Neural cell (in vitro differentiated cells): Measurements from ENCODE around the gene RIPPLY1.

Experiments
- EP300 ChIP-seq: fragments of 450-650 bp; conservative IDR thresholded peaks from 2 replicates; pipeline ENCODE4 v1.6.1; 2014; ENCODE audit warnings: antibody characterized with exemption, mild to moderate bottlenecking, moderate library complexity; ENCODE audit not compliant: poor library complexity, severe bottlenecking
- EZH2 ChIP-seq: fragments of 200-600, 300-800 bp; shearing (Covaris generic), sonication (generic); IDR thresholded peaks from 2 replicates; pipeline ENCODE4 v1.6.1; 2014; ENCODE audit warnings: antibody characterized with exemption, low read length, borderline replicate concordance, mild to moderate bottlenecking; ENCODE audit not compliant: insufficient read depth, poor library complexity, severe bottlenecking
- MXI1 ChIP-seq: fragments of 450-650 bp; conservative IDR thresholded peaks from 2 replicates; pipeline ENCODE4 v1.6.1; 2014; ENCODE audit warnings: antibody characterized with exemption, mild to moderate bottlenecking; ENCODE audit not compliant: poor library complexity, severe bottlenecking
- POLR2AphosphoS5 ChIP-seq: IDR thresholded peaks from 2 replicates; pipeline ENCODE4 v1.6.1; 2012
- RAD21 ChIP-seq: fragments of 450-650 bp; conservative IDR thresholded peaks from 2 replicates; pipeline ENCODE4 v1.6.1; 2014; ENCODE audit warnings: antibody characterized with exemption, mild to moderate bottlenecking, moderate library complexity
- SMC3 ChIP-seq: fragments of 450-650 bp; conservative IDR thresholded peaks from 2 replicates; pipeline ENCODE4 v1.6.1; 2014; ENCODE audit warnings: antibody characterized with exemption, mild to moderate bottlenecking, moderate library complexity; ENCODE audit not compliant: poor library complexity
- TAF1 ChIP-seq: IDR thresholded peaks from 2 replicates; pipeline ENCODE4 v1.6.1; 2012; ENCODE audit warnings: low read depth
- TF ChIP-seq, protein P1 (sequence below): fragments of 450-650 bp; IDR thresholded peaks from 2 replicates; pipeline ENCODE4 v1.5.1; 2014; ENCODE audit warnings: antibody characterized with exemption, mild to moderate bottlenecking, moderate library complexity; ENCODE audit not compliant: poor library complexity, severe bottlenecking
- TF ChIP-seq, protein P2 (sequence below): IDR thresholded peaks from 2 replicates; pipeline ENCODE4 v1.6.1; 2012; ENCODE audit warnings: borderline replicate concordance

GRCh38 chrX:106921637-106922036 is 18.5 kb upstream of the RIPPLY1 start:
- TF ChIP-seq, protein P1, sequence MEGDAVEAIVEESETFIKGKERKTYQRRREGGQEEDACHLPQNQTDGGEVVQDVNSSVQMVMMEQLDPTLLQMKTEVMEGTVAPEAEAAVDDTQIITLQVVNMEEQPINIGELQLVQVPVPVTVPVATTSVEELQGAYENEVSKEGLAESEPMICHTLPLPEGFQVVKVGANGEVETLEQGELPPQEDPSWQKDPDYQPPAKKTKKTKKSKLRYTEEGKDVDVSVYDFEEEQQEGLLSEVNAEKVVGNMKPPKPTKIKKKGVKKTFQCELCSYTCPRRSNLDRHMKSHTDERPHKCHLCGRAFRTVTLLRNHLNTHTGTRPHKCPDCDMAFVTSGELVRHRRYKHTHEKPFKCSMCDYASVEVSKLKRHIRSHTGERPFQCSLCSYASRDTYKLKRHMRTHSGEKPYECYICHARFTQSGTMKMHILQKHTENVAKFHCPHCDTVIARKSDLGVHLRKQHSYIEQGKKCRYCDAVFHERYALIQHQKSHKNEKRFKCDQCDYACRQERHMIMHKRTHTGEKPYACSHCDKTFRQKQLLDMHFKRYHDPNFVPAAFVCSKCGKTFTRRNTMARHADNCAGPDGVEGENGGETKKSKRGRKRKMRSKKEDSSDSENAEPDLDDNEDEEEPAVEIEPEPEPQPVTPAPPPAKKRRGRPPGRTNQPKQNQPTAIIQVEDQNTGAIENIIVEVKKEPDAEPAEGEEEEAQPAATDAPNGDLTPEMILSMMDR = no peak
- TF ChIP-seq SMC3 (no peak), TAF1 (no peak), RAD21 (no peak), EP300 (no peak), POLR2AphosphoS5 (no peak), EZH2 (no peak), MXI1 (no peak)
- TF ChIP-seq, protein P2, sequence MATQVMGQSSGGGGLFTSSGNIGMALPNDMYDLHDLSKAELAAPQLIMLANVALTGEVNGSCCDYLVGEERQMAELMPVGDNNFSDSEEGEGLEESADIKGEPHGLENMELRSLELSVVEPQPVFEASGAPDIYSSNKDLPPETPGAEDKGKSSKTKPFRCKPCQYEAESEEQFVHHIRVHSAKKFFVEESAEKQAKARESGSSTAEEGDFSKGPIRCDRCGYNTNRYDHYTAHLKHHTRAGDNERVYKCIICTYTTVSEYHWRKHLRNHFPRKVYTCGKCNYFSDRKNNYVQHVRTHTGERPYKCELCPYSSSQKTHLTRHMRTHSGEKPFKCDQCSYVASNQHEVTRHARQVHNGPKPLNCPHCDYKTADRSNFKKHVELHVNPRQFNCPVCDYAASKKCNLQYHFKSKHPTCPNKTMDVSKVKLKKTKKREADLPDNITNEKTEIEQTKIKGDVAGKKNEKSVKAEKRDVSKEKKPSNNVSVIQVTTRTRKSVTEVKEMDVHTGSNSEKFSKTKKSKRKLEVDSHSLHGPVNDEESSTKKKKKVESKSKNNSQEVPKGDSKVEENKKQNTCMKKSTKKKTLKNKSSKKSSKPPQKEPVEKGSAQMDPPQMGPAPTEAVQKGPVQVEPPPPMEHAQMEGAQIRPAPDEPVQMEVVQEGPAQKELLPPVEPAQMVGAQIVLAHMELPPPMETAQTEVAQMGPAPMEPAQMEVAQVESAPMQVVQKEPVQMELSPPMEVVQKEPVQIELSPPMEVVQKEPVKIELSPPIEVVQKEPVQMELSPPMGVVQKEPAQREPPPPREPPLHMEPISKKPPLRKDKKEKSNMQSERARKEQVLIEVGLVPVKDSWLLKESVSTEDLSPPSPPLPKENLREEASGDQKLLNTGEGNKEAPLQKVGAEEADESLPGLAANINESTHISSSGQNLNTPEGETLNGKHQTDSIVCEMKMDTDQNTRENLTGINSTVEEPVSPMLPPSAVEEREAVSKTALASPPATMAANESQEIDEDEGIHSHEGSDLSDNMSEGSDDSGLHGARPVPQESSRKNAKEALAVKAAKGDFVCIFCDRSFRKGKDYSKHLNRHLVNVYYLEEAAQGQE = no peak
